Uterus (tissue), 2 donors: ENCODE measurements around the gene GPR152.

Experiments
- POLR2A ChIP-seq, 2 donors: fragments of 450-650 bp; IDR thresholded peaks; one replicate each; pipeline ENCODE4 v1.6.1; 2016; ENCODE audit warnings: antibody characterized with exemption in 2 of 2, mild to moderate bottlenecking in 1 of 2, moderate library complexity in 1 of 2
- TF ChIP-seq, protein P1 (sequence below), 4 experiments: fragments of 200-600 bp in 2 of 4; fragments of 450-650 bp in 2 of 4; sonication (generic) in 2 of 4; IDR thresholded peaks; one replicate each; pipeline ENCODE4 v1.5.1; 2016 to 2019; ENCODE audit warnings: antibody characterized with exemption in 4 of 4, mild to moderate bottlenecking in 2 of 4, moderate library complexity in 1 of 4

DNA sequence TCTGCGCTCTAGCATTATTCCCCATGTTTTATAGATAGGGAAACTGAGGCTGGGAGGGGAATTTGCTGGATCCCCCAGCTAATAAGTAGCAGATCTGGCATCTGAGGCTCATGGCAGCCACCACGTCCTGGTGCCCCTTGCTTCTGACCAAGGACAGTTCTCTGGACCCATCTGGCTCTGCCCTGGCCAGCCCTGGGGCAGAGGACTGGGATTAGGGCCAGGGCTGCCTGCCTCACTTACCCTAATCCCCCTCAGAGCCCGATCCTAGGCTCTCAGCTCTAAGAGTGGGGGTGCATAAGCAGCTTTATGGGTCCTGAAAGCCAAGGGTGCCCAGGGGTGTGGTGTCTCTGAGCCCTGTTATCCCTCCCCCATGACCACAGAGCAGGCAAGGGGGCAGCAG lies 2.5 kb upstream of the GPR152 start, which contains the start of gene CABP4:
- TF ChIP-seq, protein P1, sequence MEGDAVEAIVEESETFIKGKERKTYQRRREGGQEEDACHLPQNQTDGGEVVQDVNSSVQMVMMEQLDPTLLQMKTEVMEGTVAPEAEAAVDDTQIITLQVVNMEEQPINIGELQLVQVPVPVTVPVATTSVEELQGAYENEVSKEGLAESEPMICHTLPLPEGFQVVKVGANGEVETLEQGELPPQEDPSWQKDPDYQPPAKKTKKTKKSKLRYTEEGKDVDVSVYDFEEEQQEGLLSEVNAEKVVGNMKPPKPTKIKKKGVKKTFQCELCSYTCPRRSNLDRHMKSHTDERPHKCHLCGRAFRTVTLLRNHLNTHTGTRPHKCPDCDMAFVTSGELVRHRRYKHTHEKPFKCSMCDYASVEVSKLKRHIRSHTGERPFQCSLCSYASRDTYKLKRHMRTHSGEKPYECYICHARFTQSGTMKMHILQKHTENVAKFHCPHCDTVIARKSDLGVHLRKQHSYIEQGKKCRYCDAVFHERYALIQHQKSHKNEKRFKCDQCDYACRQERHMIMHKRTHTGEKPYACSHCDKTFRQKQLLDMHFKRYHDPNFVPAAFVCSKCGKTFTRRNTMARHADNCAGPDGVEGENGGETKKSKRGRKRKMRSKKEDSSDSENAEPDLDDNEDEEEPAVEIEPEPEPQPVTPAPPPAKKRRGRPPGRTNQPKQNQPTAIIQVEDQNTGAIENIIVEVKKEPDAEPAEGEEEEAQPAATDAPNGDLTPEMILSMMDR (IDR thresholded peaks at IDR 0.05), result no peak
- TF ChIP-seq POLR2A (IDR thresholded peaks at IDR 0.05), result no peak
